HG02970 (cell line): ENCODE data around the gene ACOXL.
A peak's percentile ranks its signal among the peaks of the same experiment; 100 is the strongest.

Experiments used
- ATAC-seq: cut with Tn5 transposase; IDR thresholded peaks from one replicate; pipeline ENCODE4 v1.9.1; 2021; ENCODE audit warnings: mild to moderate bottlenecking, moderate library complexity, moderate number of reproducible peaks; ENCODE audit not compliant: unreplicated experiment, low FRiP score

Gene ACOXL

GRCh38 chr2:111118481-111118980 is 386.2 kb downstream of the ACOXL start:
- no peak for ATAC-seq

GRCh38 chr2:111118981-111119821 is 386.8 kb downstream of the ACOXL start:
- no peak for ATAC-seq

- ATAC-seq: no peak
These were observed 387.5 kb downstream of the ACOXL start for GRCh38 chr2:111119822-111120252.

- peak; percentile 51 for ATAC-seq
These were observed 388.1 kb downstream of the ACOXL start, which contains the start of gene BCL2L11 for GRCh38 chr2:111120253-111121027. Gene BCL2L11, plus strand, starts transcription at chr2:111120914. Its CDS starts 2,832 bp downstream, at chr2:111123746.

DNA sequence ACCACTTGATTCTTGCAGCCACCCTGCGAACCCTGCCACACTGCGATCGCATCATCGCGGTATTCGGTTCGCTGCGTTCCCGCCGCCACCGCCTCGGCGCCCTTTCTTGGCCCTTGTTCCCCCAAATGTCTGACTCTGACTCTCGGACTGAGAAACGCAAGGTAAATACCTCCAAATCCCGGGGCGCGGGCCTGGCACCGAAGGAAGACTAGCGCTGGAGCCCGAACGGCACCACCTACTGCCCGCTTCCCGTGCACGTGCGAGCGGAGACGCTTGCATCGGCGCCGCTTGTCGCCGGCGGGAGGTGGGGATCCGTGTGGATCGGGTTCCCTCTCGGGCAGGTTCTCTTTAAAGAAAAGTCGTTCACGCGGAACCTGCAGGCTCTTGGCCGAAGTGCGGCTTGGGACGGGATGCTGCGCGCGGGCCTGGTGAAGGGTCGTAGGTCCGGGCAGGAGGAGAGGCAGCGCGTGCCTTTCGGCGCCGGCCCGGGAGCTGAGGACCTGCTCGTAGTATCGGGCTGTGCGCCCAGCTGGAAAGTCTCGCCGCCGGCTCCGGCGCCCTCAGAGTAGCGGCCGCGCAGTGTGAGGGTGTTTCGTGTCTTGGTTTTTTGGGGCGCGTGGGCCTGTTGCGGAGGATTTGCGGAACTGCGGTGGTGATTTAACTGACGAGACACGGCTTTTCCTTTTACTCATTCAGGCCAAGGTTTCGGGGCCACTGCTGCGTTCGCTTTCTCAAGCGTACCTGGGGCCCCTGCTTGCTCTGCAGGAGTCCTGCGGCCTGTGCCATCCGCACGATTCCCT is 388.9 kb downstream of the ACOXL start:
- no peak for ATAC-seq

DNA sequence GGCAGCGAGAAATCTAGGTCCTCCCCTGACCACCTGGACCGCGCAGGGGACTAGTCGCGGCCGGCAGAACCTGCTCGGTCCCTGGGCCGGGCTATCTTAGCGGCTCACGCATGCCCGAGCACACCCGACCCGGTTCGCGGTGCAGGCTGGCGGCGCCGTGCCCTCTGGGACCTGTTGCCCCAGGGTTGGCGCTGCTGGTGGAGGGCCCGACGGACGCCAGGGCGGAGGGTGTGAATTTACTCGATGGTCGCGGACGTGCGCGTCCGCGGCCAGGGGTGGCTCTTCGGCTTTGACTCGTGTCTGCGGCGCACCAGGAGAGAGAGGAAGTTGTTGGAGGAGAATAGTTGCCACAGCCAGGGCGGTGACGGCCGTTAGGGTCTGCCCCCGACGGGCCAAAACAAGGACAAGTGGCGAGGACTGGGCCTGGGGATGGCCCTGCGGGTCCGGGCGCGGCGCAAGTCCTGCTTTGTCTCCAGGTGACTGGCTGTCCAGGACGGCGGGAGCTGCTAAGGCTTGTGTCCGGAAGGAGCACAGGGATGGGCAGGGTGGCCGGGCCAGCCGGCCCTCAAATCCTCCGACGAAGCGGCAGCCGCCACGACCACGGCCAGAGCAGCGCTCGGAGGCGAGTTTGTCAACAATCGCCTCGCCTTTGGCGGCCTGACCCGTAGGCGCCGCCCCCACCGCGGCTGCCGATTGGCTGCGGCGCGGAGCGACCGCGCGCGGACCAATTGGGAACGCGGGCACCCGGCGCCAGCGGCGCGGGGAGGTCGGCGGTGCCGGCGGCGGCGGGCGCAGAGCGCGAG is 389.7 kb downstream of the ACOXL start:
- peak; percentile 42 for ATAC-seq

DNA sequence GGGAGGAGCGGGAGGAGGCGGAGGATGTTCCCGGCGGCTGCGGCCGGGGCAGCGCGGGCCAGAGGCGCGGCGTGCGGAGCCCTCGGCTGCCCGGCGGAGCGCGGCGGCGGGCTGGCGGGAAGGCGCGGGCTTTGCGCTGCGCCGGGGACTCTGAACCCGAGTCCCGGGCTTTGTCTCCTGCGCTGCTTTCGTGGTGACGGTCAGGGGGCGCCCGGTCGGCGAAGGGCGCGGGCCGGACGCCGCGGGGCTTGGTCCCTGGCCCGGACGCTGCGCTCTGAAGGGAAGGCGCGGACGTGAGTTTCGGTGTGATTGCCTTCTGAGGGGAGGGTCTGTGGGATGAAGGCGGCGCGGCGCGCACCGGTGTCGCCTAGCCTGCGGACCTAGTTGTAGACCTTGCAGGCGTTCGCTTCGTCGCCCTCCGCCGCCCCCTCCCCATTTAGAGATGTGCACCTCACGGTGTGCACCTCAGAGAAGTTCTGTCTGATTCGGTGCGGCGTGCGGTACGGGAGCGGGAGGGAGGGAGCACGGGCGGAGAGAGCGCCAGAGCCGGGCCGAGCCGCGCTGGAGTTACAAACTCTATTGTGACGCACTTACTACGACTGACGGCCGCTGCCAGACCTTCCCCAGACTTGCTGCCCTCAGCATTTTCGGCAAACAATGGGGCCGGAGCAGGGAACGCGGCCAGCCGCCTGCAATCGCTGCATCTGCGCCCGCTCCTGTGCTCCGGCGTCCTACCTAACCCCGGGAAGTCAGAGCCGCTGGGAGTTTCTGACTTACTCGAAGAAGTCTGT is 390.5 kb downstream of the ACOXL start:
- no peak for ATAC-seq

DNA sequence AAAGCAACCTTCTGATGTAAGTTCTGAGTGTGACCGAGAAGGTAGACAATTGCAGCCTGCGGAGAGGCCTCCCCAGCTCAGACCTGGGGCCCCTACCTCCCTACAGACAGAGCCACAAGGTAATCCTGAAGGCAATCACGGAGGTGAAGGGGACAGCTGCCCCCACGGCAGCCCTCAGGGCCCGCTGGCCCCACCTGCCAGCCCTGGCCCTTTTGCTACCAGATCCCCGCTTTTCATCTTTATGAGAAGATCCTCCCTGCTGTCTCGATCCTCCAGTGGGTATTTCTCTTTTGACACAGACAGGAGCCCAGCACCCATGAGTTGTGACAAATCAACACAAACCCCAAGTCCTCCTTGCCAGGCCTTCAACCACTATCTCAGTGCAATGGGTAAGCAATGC is 391.4 kb downstream of the ACOXL start:
- ATAC-seq: no peak

- ATAC-seq: no peak
These were observed 394.2 kb downstream of the ACOXL start for GRCh38 chr2:111126581-111126980.

DNA sequence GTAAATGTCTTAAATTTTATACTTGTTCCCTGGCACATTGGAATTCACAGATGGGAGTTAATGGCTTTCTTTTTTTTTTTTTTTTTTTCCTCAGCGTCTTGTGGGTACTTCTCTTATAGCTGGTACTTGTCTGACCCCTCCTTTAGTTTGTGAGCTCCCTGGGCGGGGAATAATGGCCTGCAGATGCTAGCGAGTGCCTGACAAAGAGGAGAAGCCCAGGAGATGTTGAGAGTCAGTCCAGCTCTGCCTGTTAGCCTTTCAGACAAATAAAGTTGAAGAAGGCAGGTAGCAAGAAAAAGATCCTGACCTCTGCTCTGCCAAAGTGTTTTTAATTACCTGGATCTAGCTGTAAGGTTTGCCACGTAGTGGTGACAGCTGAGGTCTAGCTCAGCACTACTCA is 395.0 kb downstream of the ACOXL start:
- ATAC-seq: no peak

GRCh38 chr2:111128096-111128495 is 395.7 kb downstream of the ACOXL start:
- ATAC-seq: no peak

- no peak for ATAC-seq
These were observed 401.2 kb downstream of the ACOXL start for GRCh38 chr2:111133603-111134002.

- ATAC-seq: no peak
These were observed 401.7 kb downstream of the ACOXL start for GRCh38 chr2:111134055-111134454.

DNA sequence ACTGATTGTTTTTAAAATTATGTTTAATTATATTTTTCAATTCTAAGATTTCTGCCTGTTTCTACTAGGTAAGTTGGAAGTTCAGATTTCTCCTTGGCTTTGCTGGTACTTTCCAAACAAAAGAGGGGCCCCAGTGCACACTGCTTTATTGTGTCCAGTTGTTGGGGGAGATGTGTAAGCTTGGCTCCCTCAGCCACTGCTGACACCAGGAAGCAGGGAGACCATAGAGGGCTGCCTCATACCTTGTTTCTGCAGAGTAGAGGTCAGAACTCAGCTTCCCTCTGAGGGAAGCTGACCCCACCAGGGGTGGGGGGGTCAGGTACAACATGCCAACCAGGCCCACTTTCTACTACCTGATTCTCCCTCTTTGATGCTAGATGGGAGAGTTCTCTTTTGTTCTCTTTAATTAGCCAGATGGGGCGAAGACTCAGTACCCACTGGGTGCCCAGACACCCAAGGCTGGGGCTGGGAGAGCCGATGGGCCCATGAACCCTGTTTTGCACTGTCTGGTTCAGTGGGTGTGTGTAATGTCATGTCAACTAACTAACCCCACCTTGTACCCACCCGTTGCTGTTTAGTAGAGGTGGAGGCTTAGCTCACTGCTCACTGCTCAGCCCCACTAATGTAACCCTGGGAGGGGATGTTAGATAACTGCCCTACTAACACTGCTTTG is 403.0 kb downstream of the ACOXL start:
- ATAC-seq: no peak

DNA sequence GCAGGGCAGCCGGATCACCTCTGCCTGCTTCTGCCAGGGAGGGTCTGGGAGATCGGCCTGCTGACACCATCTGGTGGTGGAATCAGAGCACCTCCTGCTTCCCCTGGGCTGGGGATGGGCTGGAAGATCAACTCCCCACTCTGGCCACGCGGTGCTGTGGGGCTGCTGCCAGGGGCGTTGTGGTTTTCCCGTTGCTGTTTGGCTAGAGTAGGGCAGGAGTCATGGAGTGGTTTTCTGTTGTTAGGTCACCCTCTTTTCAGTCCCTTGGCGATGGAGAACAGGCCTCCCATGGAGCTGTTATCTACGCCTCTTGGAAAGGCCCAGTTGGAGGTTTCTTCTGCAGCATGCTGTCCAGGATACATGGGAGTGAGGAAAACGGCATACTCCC is 403.5 kb downstream of the ACOXL start:
- ATAC-seq: no peak

GRCh38 chr2:111138839-111139238 is 406.5 kb downstream of the ACOXL start:
- ATAC-seq: no peak

DNA sequence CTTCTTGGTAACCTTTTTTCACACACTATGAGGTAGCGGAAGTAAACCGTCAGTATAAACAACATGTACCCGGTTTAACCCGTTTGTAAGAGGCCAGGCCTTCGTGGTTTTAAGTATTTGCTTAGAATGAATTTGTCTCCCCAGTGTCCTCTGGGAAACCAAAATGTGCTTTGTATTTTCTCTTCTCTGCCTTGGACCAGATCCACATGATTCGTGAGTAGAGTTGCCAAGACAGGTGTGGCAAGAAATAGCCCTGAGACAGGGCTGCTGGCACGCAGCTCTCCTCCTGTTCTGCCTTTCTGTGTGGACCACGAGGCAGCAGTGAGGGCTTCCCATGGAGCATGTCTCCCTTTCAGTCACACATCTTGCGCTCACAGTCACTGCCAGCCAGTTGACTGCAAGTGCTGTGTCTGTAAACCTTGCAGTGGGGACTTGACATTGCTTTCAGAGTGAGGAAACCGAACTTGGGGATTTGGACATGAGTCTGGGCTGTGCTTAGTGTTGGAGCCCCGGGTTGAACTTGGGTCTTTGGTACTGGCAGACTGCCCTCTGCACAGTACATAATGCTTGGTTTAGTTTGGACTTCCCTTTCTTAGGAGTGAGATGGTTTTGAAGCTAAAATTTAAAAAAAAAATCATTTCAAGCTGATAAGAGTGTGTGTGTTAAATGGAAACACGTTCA is 407.4 kb downstream of the ACOXL start:
- no peak for ATAC-seq

DNA sequence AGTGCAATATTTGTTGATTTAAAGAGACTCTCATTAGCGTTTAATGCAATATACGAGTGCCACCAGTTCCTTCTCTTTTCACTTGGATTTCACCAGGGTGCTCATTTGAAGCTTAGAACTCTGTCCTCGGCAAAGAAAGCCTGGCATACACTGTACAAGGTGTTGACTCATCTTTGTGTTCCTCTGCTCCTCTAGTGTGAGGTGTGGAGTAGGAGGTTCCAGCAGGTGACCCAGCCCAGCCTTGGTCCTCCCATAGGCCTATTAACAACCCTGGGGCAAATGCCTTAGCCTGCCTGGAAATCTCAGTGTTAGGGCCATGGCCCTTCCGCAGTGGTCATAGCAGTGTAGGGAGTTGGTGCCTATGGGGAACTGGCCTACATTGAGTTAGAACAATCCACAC is 408.4 kb downstream of the ACOXL start:
- no peak for ATAC-seq
